Natural killer cell (primary cell): ENCODE data around the gene MDFIC2. TPM values are rescaled to one million over a fixed set of nuclear protein-coding genes. Genes with fewer than 3 reads are reported as not detected.

Experiments used
- ATAC-seq, 3 donors: fragments of 150-1000 bp in 2 of 3; fragments of 200-7000 bp in 1 of 3; cut with Tn5 transposase; 1 replicate in 1 of 3; 2 replicates in 2 of 3; pipeline ENCODE4 v1.10.0; 2021; ENCODE audit warnings: mild to moderate bottlenecking in 2 of 3, moderate library complexity in 2 of 3
- DNase-seq, 2 donors: peaks; one replicate each; pipeline versions ENCODE4 v3.0.0 to v3.0.0-alpha.2; 2013 to 2021; ENCODE audit warnings: mixed read lengths in 1 of 2
- H3K27ac ChIP-seq: one replicate; pipeline ENCODE4 v1.5.1; 2013; ENCODE audit warnings: mild to moderate bottlenecking, low read length
- H3K27me3 ChIP-seq: one replicate; pipeline ENCODE4 v1.6.1; 2013; ENCODE audit warnings: low read length; ENCODE audit not compliant: control insufficient read depth, insufficient read depth
- H3K36me3 ChIP-seq: one replicate; pipeline ENCODE4 v1.6.1; 2013; ENCODE audit warnings: low read length; ENCODE audit not compliant: control insufficient read depth, insufficient read depth
- H3K4me1 ChIP-seq: one replicate; pipeline ENCODE4 v1.6.1; 2013; ENCODE audit warnings: low read length; ENCODE audit not compliant: control insufficient read depth, insufficient read depth
- H3K4me3 ChIP-seq: one replicate; pipeline ENCODE4 v1.5.1; 2013; ENCODE audit warnings: low read length
- H3K9me3 ChIP-seq: one replicate; pipeline ENCODE4 v1.6.1; 2013; ENCODE audit warnings: low read length; ENCODE audit not compliant: control insufficient read depth, insufficient read depth
- H3K27ac Mint-ChIP-seq, 2 donors: one replicate each; pipeline ENCODE4 v1.8.0; 2022; ENCODE audit warnings: mild to moderate bottlenecking in 2 of 2, mixed read lengths in 2 of 2, moderate library complexity in 1 of 2
- H3K27me3 Mint-ChIP-seq, 2 donors: one replicate each; pipeline ENCODE4 v1.8.0; 2022; ENCODE audit warnings: low read depth in 2 of 2, mixed read lengths in 2 of 2
- H3K36me3 Mint-ChIP-seq: one replicate; pipeline ENCODE4 v1.8.0; 2022; ENCODE audit warnings: mixed read lengths
- H3K4me1 Mint-ChIP-seq, 2 donors: one replicate each; pipeline ENCODE4 v1.8.0; 2022; ENCODE audit warnings: mixed read lengths in 2 of 2
- H3K4me3 Mint-ChIP-seq: one replicate; pipeline ENCODE4 v1.8.0; 2022; ENCODE audit warnings: mild to moderate bottlenecking, moderate library complexity, mixed read lengths
- H3K9me3 Mint-ChIP-seq, 2 donors: one replicate each; pipeline ENCODE4 v1.8.0; 2022; ENCODE audit warnings: mixed read lengths in 2 of 2
- CTCF ChIP-seq: fragments of 200-600 bp; IDR thresholded peaks from one replicate; pipeline ENCODE4 v1.8.0; 2022; ENCODE audit warnings: antibody characterized with exemption
- WGBS: methylation state at CpG from one replicate; pipeline ENCODE4 v1.1.7; 2013; ENCODE audit warnings: missing lambda C conversion rate; ENCODE audit not compliant: insufficient coverage; 5-methylcytosine and 5-hydroxymethylcytosine counted together
- intact Hi-C: fragments of 100-400 bp; cut with micrococcal nuclease; formaldehyde crosslinking; loops from one replicate; pipeline ENCODE4 v1.14.2; 2022
- total RNA-seq, 4 donors: library from RNA; stranded (reverse); fragments of 120-200 nt in 1 of 4; gene quantifications; one replicate each; pipeline versions ENCODE4 v1.2.3 to v1.2.4, GENCODE V29; 2013 to 2022

MDFIC2 gene
- total RNA-seq, 3 donors from 2014 or later (not counting 1 experiment from before 2014, with no cell fraction given), result not detected

GRCh38 chr3:70233812-70234211, 78.6 kb downstream of the MDFIC2 start:
- DNase-seq, result no peak
- no peaks in the 10 kb centered on the region for H3K27me3 ChIP-seq
- no peaks in the 10 kb centered on the region for H3K9me3 ChIP-seq
- no peak for TF ChIP-seq CTCF
- no peak overlapping the region for H3K4me3 ChIP-seq
- no peaks in the 10 kb centered on the region for H3K27me3 Mint-ChIP-seq
- H3K4me1 ChIP-seq, result no peaks in the 10 kb centered on the region
- no peaks in the 10 kb centered on the region for H3K36me3 ChIP-seq
- no peak overlapping the region for H3K27ac ChIP-seq
- H3K4me3 Mint-ChIP-seq, result no peak overlapping the region
- intact Hi-C loops, result no loop called here
- peaks cover 10 to 11% of the 10 kb centered on the region in 2 donors for H3K9me3 Mint-ChIP-seq
- no peaks in the 10 kb centered on the region for H3K4me1 Mint-ChIP-seq
- H3K27ac Mint-ChIP-seq, result no peak overlapping the region
- whole genome bisulfite sequencing, result 83% methylated on average over 1 of the region's 1 CpG
- H3K36me3 Mint-ChIP-seq, result no peaks in the 10 kb centered on the region
- no peak for ATAC-seq

GRCh38 chr3:70233112-70233511, 79.3 kb downstream of the MDFIC2 start:
- Histone ChIP-seq H3K4me3 (no peak overlapping the region), H3K27ac (no peak overlapping the region), H3K9me3 (no peaks in the 10 kb centered on the region), H3K36me3 (no peaks in the 10 kb centered on the region), H3K27me3 (no peaks in the 10 kb centered on the region), H3K4me1 (no peaks in the 10 kb centered on the region)
- WGBS, result 89% methylated on average over 3 of the region's 5 CpGs
- Mint-ChIP-seq H3K27me3 (no peaks in the 10 kb centered on the region), H3K36me3 (no peaks in the 10 kb centered on the region), H3K27ac (no peak overlapping the region), H3K9me3 (peaks cover 10 to 12% of the 10 kb centered on the region in 2 donors), H3K4me1 (no peaks in the 10 kb centered on the region), H3K4me3 (no peak overlapping the region)
- no peak for TF ChIP-seq CTCF
- DNase-seq, result no peak
- ATAC-seq, result no peak
- intact Hi-C loops, result no loop called here

- H3K36me3 ChIP-seq, result no peaks in the 10 kb centered on the region
- no peaks in the 10 kb centered on the region for H3K4me1 ChIP-seq
- no peak overlapping the region for H3K27ac ChIP-seq
- no peaks in the 10 kb centered on the region for H3K27me3 ChIP-seq
- no peak overlapping the region for H3K4me3 Mint-ChIP-seq
- ATAC-seq, result no peak
- 91% methylated on average over 15 of the region's 15 CpGs for WGBS
- H3K9me3 ChIP-seq, result no peaks in the 10 kb centered on the region
- intact Hi-C loops, result no loop called here
- no peaks in the 10 kb centered on the region for H3K4me1 Mint-ChIP-seq
- H3K4me3 ChIP-seq, result no peak overlapping the region
- H3K27ac Mint-ChIP-seq, result no peak overlapping the region
- no peak for DNase-seq
- no peaks in the 10 kb centered on the region for H3K27me3 Mint-ChIP-seq
- H3K36me3 Mint-ChIP-seq, result no peaks in the 10 kb centered on the region
- H3K9me3 Mint-ChIP-seq, result peaks cover 7 to 8% of the 10 kb centered on the region in 2 donors
- TF ChIP-seq CTCF, result no peak
Observed at GRCh38 chr3:70231266-70231701, 81.2 kb downstream of the MDFIC2 start.

GRCh38 chr3:70227437-70227836, 85.0 kb downstream of the MDFIC2 start:
- no peaks in the 10 kb centered on the region for H3K36me3 Mint-ChIP-seq
- Histone ChIP-seq H3K27me3 (no peaks in the 10 kb centered on the region), H3K36me3 (no peaks in the 10 kb centered on the region), H3K4me3 (no peak overlapping the region), H3K9me3 (no peaks in the 10 kb centered on the region), H3K4me1 (no peaks in the 10 kb centered on the region), H3K27ac (no peak overlapping the region)
- no peak overlapping the region for H3K4me3 Mint-ChIP-seq
- no peak for TF ChIP-seq CTCF
- intact Hi-C loops, result no loop called here
- no peak overlapping the region for H3K27ac Mint-ChIP-seq
- DNase-seq (no peak), ATAC-seq (no peak)
- WGBS, result 94% methylated on average over 2 of the region's 3 CpGs
- H3K9me3 Mint-ChIP-seq, result peaks cover 6% of the 10 kb centered on the region in 2 donors
- H3K27me3 Mint-ChIP-seq, result no peaks in the 10 kb centered on the region
- no peaks in the 10 kb centered on the region for H3K4me1 Mint-ChIP-seq
